SK-N-SH (cell line): ENCODE data around the gene COL9A3. TPM values are rescaled to one million over a fixed set of nuclear protein-coding genes. Genes with fewer than 3 reads are reported as not detected.

Source experiments
- CTCF ChIA-PET: fragments of 300-600, 350-600 bp; formaldehyde crosslinking; extraction: SDS; loops from one replicate; lab custom pipeline; 2021; lab: Yijun Ruan, JAX
- POLR2A ChIA-PET: fragments of 350-600 bp; sonication (Branson Sonifier 250); formaldehyde crosslinking; extraction: SDS; loops from one replicate; lab custom pipeline; 2020; ENCODE audit warnings: antibody characterized with exemption, inconsistent platforms; lab: Yijun Ruan, JAX
- DNase-seq: peaks from one replicate; pipeline ENCODE4 v3.0.0; 2012
- H2AFZ ChIP-seq: fragments of 200-600 bp; sonication (generic); 2 replicates; pipeline ENCODE4 v1.8.1; 2016; ENCODE audit warnings: antibody characterized with exemption, mild to moderate bottlenecking, low read depth
- H3F3A ChIP-seq: fragments of 200-600 bp; sonication (generic); replicated peaks from 2 replicates; pipeline ENCODE3; 2016; ENCODE audit warnings: antibody characterized with exemption, mild to moderate bottlenecking; ENCODE audit not compliant: insufficient read depth
- H3K27ac ChIP-seq, 2 experiments: fragments of 200-500 bp in 1 of 2; fragments of 200-600 bp in 1 of 2; sonication (Bioruptor generic) in 1 of 2; sonication (generic), shearing (Covaris generic) in 1 of 2; 2 replicates each; pipeline versions ENCODE4 v1.5.1 to v1.6.1; 2014 to 2016; ENCODE audit warnings: low read depth in 2 of 2, inconsistent platforms in 1 of 2, low read length in 1 of 2, mild to moderate bottlenecking in 1 of 2, mixed read lengths in 1 of 2
- H3K27me3 ChIP-seq: fragments of 200-600 bp; sonication (generic), shearing (Covaris generic); 2 replicates; pipeline ENCODE4 v1.6.1; 2016; ENCODE audit warnings: mixed run types; ENCODE audit not compliant: insufficient read depth
- H3K36me3 ChIP-seq, 2 experiments: fragments of 200-500 bp in 1 of 2; fragments of 200-600 bp in 1 of 2; sonication (Bioruptor generic) in 1 of 2; sonication (generic) in 1 of 2; replicated peaks in 1 of 2; 2 replicates each; pipeline versions ENCODE3 to v1.5.1; 2014 to 2016; ENCODE audit warnings: low read length in 1 of 2, mild to moderate bottlenecking in 1 of 2; ENCODE audit not compliant: insufficient read depth in 2 of 2, control insufficient read depth in 1 of 2
- H3K4me1 ChIP-seq, 2 experiments: fragments of 200-500 bp in 1 of 2; fragments of 200-600 bp in 1 of 2; sonication (Bioruptor generic) in 1 of 2; sonication (generic), shearing (Covaris generic) in 1 of 2; 2 replicates each; pipeline versions ENCODE4 v1.5.1 to v1.6.1; 2014 to 2016; ENCODE audit warnings: low read depth in 1 of 2, low read length in 1 of 2, mixed run types in 1 of 2; ENCODE audit not compliant: insufficient read depth in 2 of 2, control insufficient read depth in 1 of 2
- H3K4me2 ChIP-seq: fragments of 200-600 bp; sonication (generic), shearing (Covaris generic); 2 replicates; pipeline ENCODE4 v1.6.1; 2017; ENCODE audit warnings: mixed run types
- H3K4me3 ChIP-seq, 2 experiments: fragments of 200-500 bp in 1 of 2; fragments of 200-600 bp in 1 of 2; sonication (Bioruptor generic) in 1 of 2; sonication (generic), shearing (Covaris generic) in 1 of 2; 2 replicates each; pipeline versions ENCODE4 v1.5.1 to v1.8.1; 2014 to 2016; ENCODE audit warnings: low read depth in 2 of 2, inconsistent platforms in 1 of 2, low read length in 1 of 2, mild to moderate bottlenecking in 1 of 2, mixed read lengths in 1 of 2, moderate library complexity in 1 of 2
- H3K79me2 ChIP-seq: fragments of 200-600 bp; sonication (generic); 2 replicates; pipeline ENCODE4 v1.8.1; 2017; ENCODE audit warnings: mild to moderate bottlenecking; ENCODE audit not compliant: insufficient read depth
- H3K9ac ChIP-seq: fragments of 200-600 bp; sonication (generic); 2 replicates; pipeline ENCODE4 v1.6.1; 2017; ENCODE audit warnings: mixed run types
- H3K9me2 ChIP-seq: fragments of 200-600 bp; sonication (generic); 2 replicates; pipeline ENCODE4 v1.6.1; 2017; ENCODE audit warnings: mixed run types
- H3K9me3 ChIP-seq: fragments of 200-600 bp; sonication (generic); 2 replicates; pipeline ENCODE4 v1.6.1; 2017; ENCODE audit warnings: mixed run types, mild to moderate bottlenecking, moderate library complexity
- H4K20me1 ChIP-seq: fragments of 200-600 bp; sonication (generic); 2 replicates; pipeline ENCODE4 v1.6.1; 2017; ENCODE audit warnings: mild to moderate bottlenecking, mixed run types; ENCODE audit not compliant: insufficient read depth
- CHD2 ChIP-seq: fragments of 150-350 bp; IDR thresholded peaks from 2 replicates; pipeline ENCODE4 v1.6.1; 2018; ENCODE audit warnings: low read length; ENCODE audit not compliant: partially characterized antibody
- ELF1 ChIP-seq: IDR thresholded peaks from 2 replicates; pipeline ENCODE4 v1.4.0; 2012
- EP300 ChIP-seq, 2 experiments: IDR thresholded peaks; 2 replicates each; pipeline versions ENCODE4 v1.4.0 to v1.6.1; 2012; ENCODE audit warnings: borderline replicate concordance in 1 of 2, low read depth in 1 of 2, low read length in 1 of 2
- FOSL2 ChIP-seq: IDR thresholded peaks from 2 replicates; pipeline ENCODE4 v1.4.0; 2012; ENCODE audit warnings: low read depth, mild to moderate bottlenecking, moderate library complexity, borderline replicate concordance
- FOXM1 ChIP-seq: IDR thresholded peaks from 2 replicates; pipeline ENCODE4 v1.4.0; 2012; ENCODE audit warnings: low read depth, mild to moderate bottlenecking
- GABPA ChIP-seq: IDR thresholded peaks from 2 replicates; pipeline ENCODE4 v1.4.0; 2012; ENCODE audit warnings: low read depth, mild to moderate bottlenecking
- MXI1 ChIP-seq: IDR thresholded peaks from 2 replicates; pipeline ENCODE4 v1.6.1; 2012; ENCODE audit warnings: mild to moderate bottlenecking, low read depth, low read length, improper control_type of control experiment
- POLR2AphosphoS5 ChIP-seq: IDR thresholded peaks from 2 replicates; pipeline ENCODE4 v1.6.1; 2012; ENCODE audit warnings: low read depth, low read length
- RCOR1 ChIP-seq: fragments of 150-350 bp; IDR thresholded peaks from 2 replicates; pipeline ENCODE4 v1.6.1; 2017; ENCODE audit warnings: antibody characterized with exemption, low read length
- RXRA ChIP-seq: IDR thresholded peaks from 2 replicates; pipeline ENCODE4 v1.4.0; 2012; ENCODE audit warnings: low read depth, mild to moderate bottlenecking, borderline replicate concordance
- SIN3A ChIP-seq: IDR thresholded peaks from 2 replicates; pipeline ENCODE4 v1.6.1; 2012; ENCODE audit warnings: low read depth, mild to moderate bottlenecking, low read length, moderate library complexity, borderline replicate concordance
- TAF1 ChIP-seq: IDR thresholded peaks from 2 replicates; pipeline ENCODE4 v1.6.1; 2012; ENCODE audit warnings: low read depth, mild to moderate bottlenecking, low read length, moderate library complexity, borderline replicate concordance
- TCF12 ChIP-seq: IDR thresholded peaks from 2 replicates; pipeline ENCODE4 v1.4.0; 2012
- USF2 ChIP-seq: fragments of 150-350 bp; IDR thresholded peaks from 2 replicates; pipeline ENCODE4 v1.6.1; 2017; ENCODE audit warnings: antibody characterized with exemption, low read length, low read depth, borderline replicate concordance
- YY1 ChIP-seq: IDR thresholded peaks from 2 replicates; pipeline ENCODE4 v1.4.0; 2012; ENCODE audit warnings: low read depth, mild to moderate bottlenecking
- ZBTB33 ChIP-seq: IDR thresholded peaks from 2 replicates; pipeline ENCODE4 v1.4.0; 2012; ENCODE audit warnings: low read depth, borderline replicate concordance
- WGBS: methylation state at CpG from one replicate; pipeline ENCODE4 v1.1.6; 2017; ENCODE audit warnings: low lambda C conversion rate; 5-methylcytosine and 5-hydroxymethylcytosine counted together
- polyA plus RNA-seq, 3 experiments: library from polyadenylated mRNA; depleted of rRNA; stranded (reverse); fragments of >200 nt; gene quantifications; 2 replicates each; pipeline ENCODE4 v1.2.3, GENCODE V29; 2012
- TF ChIP-seq, protein P1 (sequence below): fragments of 200-600 bp; sonication (generic); IDR thresholded peaks from 2 replicates; pipeline ENCODE4 v1.6.1; 2017; ENCODE audit warnings: antibody characterized with exemption, mild to moderate bottlenecking, moderate library complexity
- TF ChIP-seq, protein P2 (sequence below): IDR thresholded peaks from 2 replicates; pipeline ENCODE4 v1.6.1; 2012; ENCODE audit warnings: mild to moderate bottlenecking, low read depth, low read length, moderate library complexity
- TF ChIP-seq, protein P3 (sequence below): IDR thresholded peaks from 2 replicates; pipeline ENCODE4; 2012

COL9A3 gene
- polyA plus RNA-seq, 1 of the 3 experiments (the other 2 are of a cell fraction): 2.5 TPM

DNA sequence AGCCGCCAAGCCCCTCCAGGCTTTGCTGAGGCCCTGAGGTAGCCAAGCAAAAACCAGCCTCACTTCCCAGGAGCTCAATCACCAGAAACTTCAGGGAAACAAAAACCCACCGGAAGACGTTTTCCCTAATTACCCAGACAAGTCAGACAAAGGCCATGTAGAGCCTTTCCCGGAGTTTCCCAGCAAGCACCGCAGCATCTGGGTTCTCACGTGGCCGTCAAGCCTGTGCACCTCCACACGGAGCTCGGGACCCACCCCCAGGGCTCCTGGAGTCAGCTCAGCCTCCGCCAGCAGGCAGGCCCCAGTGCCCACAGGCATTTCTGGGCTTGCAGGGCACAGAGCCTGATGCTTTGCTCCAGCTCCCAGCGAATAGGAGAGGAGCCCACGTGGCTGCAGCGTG, 30.7 kb upstream of the COL9A3 start:
- no peaks in the 10 kb centered on the region for H3K9me2 ChIP-seq
- H3K27me3 ChIP-seq: no peaks in the 10 kb centered on the region
- no peak overlapping the region for H3K4me2 ChIP-seq
- H3K79me2 ChIP-seq: no peaks in the 10 kb centered on the region
- no peak for TF ChIP-seq USF2
- TF ChIP-seq SIN3A: no peak
- TF ChIP-seq, protein P1, sequence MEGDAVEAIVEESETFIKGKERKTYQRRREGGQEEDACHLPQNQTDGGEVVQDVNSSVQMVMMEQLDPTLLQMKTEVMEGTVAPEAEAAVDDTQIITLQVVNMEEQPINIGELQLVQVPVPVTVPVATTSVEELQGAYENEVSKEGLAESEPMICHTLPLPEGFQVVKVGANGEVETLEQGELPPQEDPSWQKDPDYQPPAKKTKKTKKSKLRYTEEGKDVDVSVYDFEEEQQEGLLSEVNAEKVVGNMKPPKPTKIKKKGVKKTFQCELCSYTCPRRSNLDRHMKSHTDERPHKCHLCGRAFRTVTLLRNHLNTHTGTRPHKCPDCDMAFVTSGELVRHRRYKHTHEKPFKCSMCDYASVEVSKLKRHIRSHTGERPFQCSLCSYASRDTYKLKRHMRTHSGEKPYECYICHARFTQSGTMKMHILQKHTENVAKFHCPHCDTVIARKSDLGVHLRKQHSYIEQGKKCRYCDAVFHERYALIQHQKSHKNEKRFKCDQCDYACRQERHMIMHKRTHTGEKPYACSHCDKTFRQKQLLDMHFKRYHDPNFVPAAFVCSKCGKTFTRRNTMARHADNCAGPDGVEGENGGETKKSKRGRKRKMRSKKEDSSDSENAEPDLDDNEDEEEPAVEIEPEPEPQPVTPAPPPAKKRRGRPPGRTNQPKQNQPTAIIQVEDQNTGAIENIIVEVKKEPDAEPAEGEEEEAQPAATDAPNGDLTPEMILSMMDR: no peak
- TF ChIP-seq GABPA: no peak
- no peak for TF ChIP-seq FOXM1
- TF ChIP-seq FOSL2: no peak
- no peak for TF ChIP-seq CHD2
- no peak for TF ChIP-seq RCOR1
- TF ChIP-seq TCF12: no peak
- TF ChIP-seq ELF1: no peak
- TF ChIP-seq, protein P2, sequence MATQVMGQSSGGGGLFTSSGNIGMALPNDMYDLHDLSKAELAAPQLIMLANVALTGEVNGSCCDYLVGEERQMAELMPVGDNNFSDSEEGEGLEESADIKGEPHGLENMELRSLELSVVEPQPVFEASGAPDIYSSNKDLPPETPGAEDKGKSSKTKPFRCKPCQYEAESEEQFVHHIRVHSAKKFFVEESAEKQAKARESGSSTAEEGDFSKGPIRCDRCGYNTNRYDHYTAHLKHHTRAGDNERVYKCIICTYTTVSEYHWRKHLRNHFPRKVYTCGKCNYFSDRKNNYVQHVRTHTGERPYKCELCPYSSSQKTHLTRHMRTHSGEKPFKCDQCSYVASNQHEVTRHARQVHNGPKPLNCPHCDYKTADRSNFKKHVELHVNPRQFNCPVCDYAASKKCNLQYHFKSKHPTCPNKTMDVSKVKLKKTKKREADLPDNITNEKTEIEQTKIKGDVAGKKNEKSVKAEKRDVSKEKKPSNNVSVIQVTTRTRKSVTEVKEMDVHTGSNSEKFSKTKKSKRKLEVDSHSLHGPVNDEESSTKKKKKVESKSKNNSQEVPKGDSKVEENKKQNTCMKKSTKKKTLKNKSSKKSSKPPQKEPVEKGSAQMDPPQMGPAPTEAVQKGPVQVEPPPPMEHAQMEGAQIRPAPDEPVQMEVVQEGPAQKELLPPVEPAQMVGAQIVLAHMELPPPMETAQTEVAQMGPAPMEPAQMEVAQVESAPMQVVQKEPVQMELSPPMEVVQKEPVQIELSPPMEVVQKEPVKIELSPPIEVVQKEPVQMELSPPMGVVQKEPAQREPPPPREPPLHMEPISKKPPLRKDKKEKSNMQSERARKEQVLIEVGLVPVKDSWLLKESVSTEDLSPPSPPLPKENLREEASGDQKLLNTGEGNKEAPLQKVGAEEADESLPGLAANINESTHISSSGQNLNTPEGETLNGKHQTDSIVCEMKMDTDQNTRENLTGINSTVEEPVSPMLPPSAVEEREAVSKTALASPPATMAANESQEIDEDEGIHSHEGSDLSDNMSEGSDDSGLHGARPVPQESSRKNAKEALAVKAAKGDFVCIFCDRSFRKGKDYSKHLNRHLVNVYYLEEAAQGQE: no peak
- H3K4me1 ChIP-seq: peaks cover under 1 to 34% of the 10 kb centered on the region in 2 experiments; a peak in 1 of 4 replicates
- no peaks in the 10 kb centered on the region for H3K9me3 ChIP-seq
- no peak for DNase-seq
- ChIA-PET POLR2A (no interaction called here), CTCF (interaction anchor here (0.8 to 1.4 kb wide), 5 partner anchors 30 to 376 kb away, joined by 3 read pairs; no protein-coding TSS in a partner anchor)
- 66% methylated on average over 10 of the region's 13 CpGs for WGBS
- no peaks in the 10 kb centered on the region for H4K20me1 ChIP-seq
- H3K27ac ChIP-seq: no peak overlapping the region; a peak in 1 of 4 replicates
- no peak overlapping the region for H3K9ac ChIP-seq
- H3F3A ChIP-seq: no peaks in the 10 kb centered on the region
- no peaks in the 10 kb centered on the region for H3K36me3 ChIP-seq
- no peak overlapping the region for H3K4me3 ChIP-seq
- no peak overlapping the region for H2AFZ ChIP-seq

DNA sequence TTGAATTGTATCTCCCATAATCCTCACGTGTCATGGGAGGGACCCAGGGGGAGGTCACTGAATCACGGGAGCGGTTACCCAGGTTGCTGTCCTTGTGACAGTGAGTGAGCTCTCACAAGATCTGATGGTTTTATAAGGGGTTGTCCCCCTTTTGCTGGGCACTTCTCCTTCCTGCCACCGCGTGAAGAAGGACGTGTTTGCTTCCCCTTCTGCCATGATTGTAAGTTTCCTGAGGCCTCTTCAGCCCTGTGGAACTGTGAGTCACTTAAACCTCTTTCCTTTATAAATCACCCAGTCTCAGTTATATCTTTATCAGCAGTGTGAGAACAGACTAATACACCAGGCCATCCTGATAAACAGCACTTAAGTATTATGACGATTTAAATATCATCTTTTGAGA, 29.5 kb upstream of the COL9A3 start:
- 79% methylated on average over 7 of the region's 7 CpGs for WGBS
- no peaks in the 10 kb centered on the region for H3K36me3 ChIP-seq
- TF ChIP-seq MXI1: no peak
- TF ChIP-seq, protein P3, sequence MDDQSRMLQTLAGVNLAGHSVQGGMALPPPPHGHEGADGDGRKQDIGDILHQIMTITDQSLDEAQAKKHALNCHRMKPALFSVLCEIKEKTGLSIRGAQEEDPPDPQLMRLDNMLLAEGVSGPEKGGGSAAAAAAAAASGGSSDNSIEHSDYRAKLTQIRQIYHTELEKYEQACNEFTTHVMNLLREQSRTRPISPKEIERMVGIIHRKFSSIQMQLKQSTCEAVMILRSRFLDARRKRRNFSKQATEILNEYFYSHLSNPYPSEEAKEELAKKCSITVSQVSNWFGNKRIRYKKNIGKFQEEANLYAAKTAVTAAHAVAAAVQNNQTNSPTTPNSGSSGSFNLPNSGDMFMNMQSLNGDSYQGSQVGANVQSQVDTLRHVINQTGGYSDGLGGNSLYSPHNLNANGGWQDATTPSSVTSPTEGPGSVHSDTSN: no peak
- no peak for TF ChIP-seq ZBTB33
- no peak for TF ChIP-seq TAF1
- TF ChIP-seq SIN3A: no peak
- TF ChIP-seq POLR2AphosphoS5: no peak
- TF ChIP-seq ELF1: no peak
- TF ChIP-seq EP300 (IDR thresholded peaks at IDR 0.05; ENCODE audit: borderline replicate concordance in 1 of 2, low read depth in 1 of 2, low read length in 1 of 2): no peak
- TF ChIP-seq RXRA: no peak
- no peak for TF ChIP-seq YY1

More for the DNA sequence above, 29.5 kb upstream of the COL9A3 start:
- no peak for DNase-seq
- Histone ChIP-seq H3K27me3 (no peaks in the 10 kb centered on the region), H3K4me1 (peaks cover 3 to 37% of the 10 kb centered on the region in 2 experiments; a peak in 2 of 4 replicates), H3K9ac (no peak overlapping the region), H3K79me2 (no peaks in the 10 kb centered on the region), H2AFZ (no peak overlapping the region), H3K9me2 (no peaks in the 10 kb centered on the region), H3K9me3 (no peaks in the 10 kb centered on the region), H3K4me2 (no peak overlapping the region), H3F3A (peaks cover 11% of the 10 kb centered on the region), H3K27ac (no peak overlapping the region), H4K20me1 (no peaks in the 10 kb centered on the region), H3K4me3 (no peak overlapping the region)
- ChIA-PET CTCF (interaction anchor here (1.4 to 9.4 kb wide), 3 partner anchors 21 to 121 kb away, joined by 3 to 162 read pairs (median 10); no protein-coding TSS in a partner anchor), POLR2A (no interaction called here)
